ENCODE results near the gene LILRA2. TPM values are rescaled to one million over a fixed set of nuclear protein-coding genes. Genes with fewer than 3 reads are reported as not detected.

Gene LILRA2
- total and polyA plus RNA-seq, 2 experiments from 2014 or later = not detected

- TF ChIP-seq ETS1 (IDR thresholded peaks at IDR 0.05) (no peak), ZNF114 (CRISPR knock-in tag; IDR thresholded peaks at IDR 0.05) (no peak), ZNF331 (CRISPR knock-in tag; IDR thresholded peaks at IDR 0.05; ENCODE audit: low read depth) (no peak), NANOG (IDR thresholded peaks at IDR 0.05; ENCODE audit: borderline replicate concordance) (no peak), EZH2 (IDR thresholded peaks at IDR 0.05; ENCODE audit: low read depth, unreplicated experiment) (no peak), POLR2AphosphoS5 (IDR thresholded peaks at IDR 0.05; ENCODE audit: low read depth) (no peak), STAT1 (IDR thresholded peaks at IDR 0.05; ENCODE audit: unreplicated experiment) (no peak), JUNB (IDR thresholded peaks at IDR 0.05; ENCODE audit: unreplicated experiment) (no peak), EZH2phosphoT487 (IDR thresholded peaks at IDR 0.05; ENCODE audit: unreplicated experiment) (no peak), REST (IDR thresholded peaks at IDR 0.05; ENCODE audit: unreplicated experiment) (no peak), ZNF462 (CRISPR knock-in tag; IDR thresholded peaks at IDR 0.05) (no peak), CTCF (conservative IDR thresholded peaks at IDR 0.05; ENCODE audit: low read depth in 2 of 2) (no peak), CREB1 (CRISPR knock-in tag; IDR thresholded peaks at IDR 0.05; ENCODE audit: low read depth) (no peak)
- no peak overlapping the region for H3K27ac ChIP-seq (ENCODE audit: low read depth)
- H3K36me3 ChIP-seq (ENCODE audit: insufficient read depth) = no peaks in the 10 kb centered on the region
- no peaks in the 10 kb centered on the region for H3K27me3 Mint-ChIP-seq (ENCODE audit: insufficient read depth, low read depth, poor library complexity)
- no peak overlapping the region for H3K4me3 ChIP-seq
- no peaks in the 10 kb centered on the region for H3K9me2 ChIP-seq (ENCODE audit: insufficient read depth)
- no peak overlapping the region for H3K4me3 Mint-ChIP-seq
- H4K20me1 ChIP-seq (replicated peaks; ENCODE audit: insufficient read depth) = no peaks in the 10 kb centered on the region
- no peak overlapping the region for H2AFZ ChIP-seq
- no peaks in the 10 kb centered on the region for H3K4me1 ChIP-seq (ENCODE audit: insufficient read depth)
- DNase-seq (ENCODE audit: low spot score) (no peak), ATAC-seq (no peak)
- H3K79me2 ChIP-seq (replicated peaks; ENCODE audit: insufficient read depth) = no peaks in the 10 kb centered on the region
- no peak overlapping the region for H3K27ac Mint-ChIP-seq
- no peaks in the 10 kb centered on the region for H3F3A ChIP-seq (replicated peaks; ENCODE audit: low read depth)
- H3K4me2 ChIP-seq = no peak overlapping the region
- peaks cover 43% of the 10 kb centered on the region for H3K36me3 Mint-ChIP-seq (ENCODE audit: low read depth)
- no peaks in the 10 kb centered on the region for H3K27me3 ChIP-seq (ENCODE audit: insufficient read depth)
- H3K9me3 Mint-ChIP-seq = peaks cover 98% of the 10 kb centered on the region
- H3K4me1 Mint-ChIP-seq = no peaks in the 10 kb centered on the region
These were observed 24.4 kb upstream of the LILRA2 start for GRCh38 chr19:54549224-54549623.
